Dermis blood vessel endothelial cell (primary cell): Measurements from ENCODE around the gene NTNG2. TPM values are rescaled to one million over a fixed set of nuclear protein-coding genes. Genes with fewer than 3 reads are reported as not detected.

Experiments
- DNase-seq: peaks from one replicate; pipeline ENCODE4 v3.0.0; 2010
- total RNA-seq: library from RNA; depleted of rRNA; stranded (reverse); fragments of >200 nt; gene quantifications from 2 replicates; pipeline ENCODE4 v1.2.3, GENCODE V29; 2014

NTNG2 gene
- total RNA-seq, 1 donor from 2014 or later, result not detected

- no peak for DNase-seq
These were observed 13.6 kb downstream of the NTNG2 start for GRCh38 chr9:132175431-132175830.

DNA sequence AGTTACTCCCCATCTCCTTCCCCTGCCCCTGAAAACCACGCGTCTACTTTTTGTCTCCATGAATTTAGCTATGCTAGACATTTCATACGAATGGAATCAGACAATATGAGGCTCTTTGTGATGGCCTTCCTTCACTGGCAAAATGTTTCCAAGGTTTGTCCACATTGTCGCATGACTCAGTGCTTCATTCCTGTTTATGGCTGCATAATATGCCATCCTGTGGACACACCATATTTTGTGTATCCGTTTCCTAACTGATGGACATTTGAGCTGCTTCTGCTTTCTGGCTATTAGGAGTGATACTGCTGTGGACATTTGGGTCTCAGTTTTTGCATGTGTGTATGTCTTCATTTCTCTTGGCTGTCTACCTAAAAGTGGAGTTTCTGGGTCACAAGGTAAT is 14.5 kb downstream of the NTNG2 start:
- no peak for DNase-seq

GRCh38 chr9:132181796-132182313 is 20.0 kb downstream of the NTNG2 start:
- DNase-seq, result no peak

GRCh38 chr9:132182314-132183091 is 20.6 kb downstream of the NTNG2 start:
- DNase-seq, result peak; percentile 15

DNA sequence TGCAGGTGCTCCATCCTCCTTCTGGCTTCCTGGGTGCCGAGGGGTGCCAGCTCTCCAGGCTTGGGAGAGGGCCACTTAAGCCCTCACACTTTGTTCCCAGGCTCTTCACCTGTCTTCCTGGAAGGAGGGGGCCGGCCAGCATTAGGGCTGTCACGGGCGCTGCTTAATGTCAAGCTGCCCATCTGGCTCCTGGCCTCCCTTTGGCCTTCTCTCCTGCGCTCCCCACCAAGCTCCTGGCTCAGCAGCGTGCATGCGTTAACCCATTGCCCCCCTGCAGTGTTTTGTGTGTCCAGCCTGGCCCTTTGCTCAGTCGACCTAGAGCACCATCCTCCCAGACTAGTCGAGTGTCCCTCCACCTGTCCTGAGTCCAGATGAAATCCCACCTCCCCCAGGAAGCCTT is 21.3 kb downstream of the NTNG2 start:
- DNase-seq, result no peak

- DNase-seq, result no peak
These were observed 21.9 kb downstream of the NTNG2 start for GRCh38 chr9:132183715-132184114.

DNA sequence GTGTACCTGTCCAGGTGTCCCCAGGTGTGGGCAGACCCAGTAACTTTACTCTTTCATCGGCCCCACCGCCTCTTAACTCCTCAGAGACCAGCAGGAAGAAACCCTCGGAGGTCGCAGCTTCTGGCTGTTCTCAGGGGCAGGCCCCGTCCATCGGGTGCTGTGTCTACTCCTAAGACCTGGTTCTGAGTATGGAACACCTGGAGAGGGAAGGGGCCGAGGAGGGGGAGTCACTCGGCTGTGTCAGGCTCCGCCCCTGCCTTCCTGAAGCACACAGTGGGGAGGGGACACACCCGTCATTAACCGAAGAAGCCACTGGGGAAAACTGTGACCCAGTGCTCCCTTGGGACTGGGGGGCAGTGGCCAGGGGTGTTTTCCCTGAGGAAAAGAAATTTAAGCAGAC is 22.3 kb downstream of the NTNG2 start:
- no peak for DNase-seq

GRCh38 chr9:132185073-132186009 is 23.5 kb downstream of the NTNG2 start:
- no peak for DNase-seq

- no peak for DNase-seq
These were observed 25.3 kb downstream of the NTNG2 start for GRCh38 chr9:132187121-132187620.

DNA sequence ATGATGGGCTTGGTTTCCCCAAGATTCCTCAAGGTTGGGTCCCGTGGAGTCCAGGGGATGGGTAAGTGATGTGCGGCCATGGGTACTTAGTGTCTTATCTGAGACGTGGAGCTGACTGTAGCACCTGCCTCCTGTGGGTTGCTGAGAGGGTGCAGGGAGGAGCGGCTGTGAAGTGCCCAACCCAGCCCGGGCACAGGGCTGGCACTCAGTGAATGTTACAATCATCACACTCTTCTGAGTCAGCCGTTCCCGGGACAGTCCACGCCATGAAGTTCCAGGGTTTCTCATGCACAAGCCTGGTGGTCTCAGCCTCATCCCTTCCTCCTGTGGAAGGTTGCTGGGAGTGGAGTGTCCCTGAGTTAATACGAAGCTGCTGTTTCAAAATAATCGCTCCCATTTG is 29.1 kb downstream of the NTNG2 start:
- no peak for DNase-seq

- peak; percentile 33 for DNase-seq
These were observed 30.9 kb downstream of the NTNG2 start for GRCh38 chr9:132192728-132193127.

DNA sequence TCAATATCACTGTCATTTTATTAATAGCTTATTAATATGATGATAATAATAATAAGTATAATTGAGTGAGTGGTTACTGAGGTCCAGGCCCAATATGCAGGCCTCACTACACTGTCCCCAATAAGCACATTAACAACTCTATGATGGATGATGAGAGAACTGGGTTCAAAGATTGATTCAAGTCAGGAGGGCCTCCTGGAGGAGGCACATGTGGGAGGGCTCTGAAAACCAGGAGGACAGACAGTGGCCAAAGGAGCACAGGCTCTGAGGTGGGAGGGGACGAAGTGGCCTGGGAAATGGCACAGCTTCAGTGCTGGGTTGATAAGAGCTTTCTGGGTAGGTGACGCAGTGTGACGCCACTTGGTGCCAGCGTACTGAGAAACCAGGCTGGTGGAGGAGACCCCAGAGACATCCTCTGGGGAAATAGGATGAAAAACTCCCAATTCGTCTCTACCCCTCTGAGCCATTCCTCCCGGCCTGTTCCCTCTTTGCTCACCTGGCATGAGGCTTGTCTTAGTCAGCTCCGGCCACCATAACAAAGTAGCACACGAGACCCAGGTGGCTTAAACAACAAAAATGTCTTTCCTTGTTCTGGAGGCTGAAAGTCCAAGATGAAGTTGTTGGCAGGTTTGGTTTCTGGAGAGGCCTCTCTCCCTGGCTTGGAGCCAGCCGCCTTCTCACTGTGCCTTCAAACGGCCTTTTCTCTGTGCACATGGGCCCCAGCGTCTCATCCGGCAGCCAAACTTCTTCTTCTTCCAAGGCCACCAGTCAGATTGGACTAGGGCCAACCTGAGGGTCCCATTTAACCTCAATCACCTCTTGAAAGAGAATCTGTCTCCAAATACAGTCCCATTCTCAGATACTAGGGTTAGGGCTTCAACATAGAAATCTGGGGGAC is 31.6 kb downstream of the NTNG2 start:
- DNase-seq, result no peak

GRCh38 chr9:132194508-132194907 is 32.6 kb downstream of the NTNG2 start:
- DNase-seq, result no peak

GRCh38 chr9:132197315-132197714 is 35.5 kb downstream of the NTNG2 start:
- no peak for DNase-seq

- DNase-seq, result no peak
These were observed 36.1 kb downstream of the NTNG2 start for GRCh38 chr9:132197856-132198550.

DNA sequence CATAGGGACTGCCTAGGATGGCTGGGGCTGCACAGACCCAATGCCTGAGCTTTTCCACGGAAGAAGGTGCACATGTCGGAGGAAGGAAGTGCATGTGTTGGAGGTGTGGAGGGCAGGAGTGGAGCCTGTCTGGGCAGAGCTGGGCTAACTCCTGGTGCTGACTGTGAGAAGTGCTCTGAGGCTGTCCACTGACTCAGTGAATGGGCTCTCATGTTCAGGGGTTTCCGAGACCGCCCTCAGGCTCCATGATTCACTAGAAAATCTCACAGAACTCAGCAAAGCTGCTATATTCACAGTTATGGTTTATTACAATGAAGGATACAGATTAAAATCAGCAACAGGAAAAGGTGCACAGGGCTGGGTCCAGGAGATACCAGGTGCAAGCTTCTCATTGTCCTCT is 37.2 kb downstream of the NTNG2 start:
- DNase-seq, result no peak

GRCh38 chr9:132200706-132201105 is 38.8 kb downstream of the NTNG2 start:
- DNase-seq, result no peak

DNA sequence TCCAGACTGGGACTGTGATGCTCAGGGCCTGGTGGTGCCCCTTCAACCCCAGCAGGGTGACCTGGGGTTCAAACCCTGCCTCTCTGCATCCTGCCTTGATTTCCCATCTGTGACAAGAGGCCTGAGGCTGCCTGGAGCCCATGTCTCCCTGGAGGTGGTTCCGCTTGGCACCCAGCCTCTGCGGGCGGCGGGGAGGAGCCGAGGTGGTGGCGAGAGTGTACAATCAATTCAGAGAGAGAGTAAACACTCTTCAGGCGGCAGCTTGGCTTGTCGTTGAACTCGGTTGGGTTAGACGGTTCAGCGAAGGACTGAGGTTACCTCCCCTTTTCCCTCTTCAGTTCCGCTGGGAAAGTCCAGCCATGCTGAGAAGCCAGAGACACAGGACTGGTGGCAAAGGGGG is 39.3 kb downstream of the NTNG2 start:
- no peak for DNase-seq

GRCh38 chr9:132201780-132202703 is 40.2 kb downstream of the NTNG2 start:
- DNase-seq, result peak; percentile 2

GRCh38 chr9:132204883-132205282 is 43.0 kb downstream of the NTNG2 start:
- no peak for DNase-seq
